Measurements from ENCODE around the gene LRRC25. TPM values are rescaled to one million over a fixed set of nuclear protein-coding genes. Genes with fewer than 3 reads are reported as not detected.

LRRC25 gene
- total and polyA plus RNA-seq, 8 donors = 0.98 to 11.2 (median 2.7) TPM; not detected in 2

DNA sequence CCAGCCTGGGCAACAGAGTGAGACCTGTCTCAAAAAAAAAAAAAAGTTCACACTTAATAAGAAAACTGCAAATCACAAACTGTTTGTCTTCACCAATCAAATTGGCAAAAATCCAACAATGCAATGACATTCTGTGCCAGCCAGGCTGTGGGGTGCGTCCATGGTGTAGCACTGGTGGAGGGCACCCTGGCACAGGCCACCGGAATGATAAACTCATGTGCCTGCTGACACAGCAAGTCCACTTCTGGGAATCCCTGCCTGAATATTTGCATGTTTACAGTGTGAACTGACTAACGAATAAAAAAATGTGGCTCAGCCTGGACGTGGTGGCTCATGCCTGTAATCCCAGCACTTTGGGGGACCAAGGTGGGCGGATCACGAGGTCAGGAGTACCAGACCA is 1.6 kb upstream of the LRRC25 start:
- peak; percentile 56 to 87 for DNase-seq
- intact Hi-C loops (cut with DNase I; ENCODE audit: low total_unique reads) = loop anchor here (10.0 kb wide), 1 partner anchor 54 kb away; the partner anchor contains the start of gene PGPEP1
- H3K27ac ChIP-seq = peak overlapping the region in 4 of 5 donors; percentile 24 to 65 (median 62)
- no peaks in the 10 kb centered on the region for H3K36me3 ChIP-seq
- 13 to 23% (median 17%) methylated on average over 6 of the region's 6 CpGs for WGBS, 5 donors
- H3K4me3 ChIP-seq = no peak overlapping the region
- H3K27me3 ChIP-seq = peaks cover 0 to 25% (median 7%) of the 10 kb centered on the region in 3 donors
- peak; percentile 26 to 92 (median 51) for TF ChIP-seq POLR2AphosphoS5 (IDR thresholded peaks at IDR 0.05)
- TF ChIP-seq, protein P1, sequence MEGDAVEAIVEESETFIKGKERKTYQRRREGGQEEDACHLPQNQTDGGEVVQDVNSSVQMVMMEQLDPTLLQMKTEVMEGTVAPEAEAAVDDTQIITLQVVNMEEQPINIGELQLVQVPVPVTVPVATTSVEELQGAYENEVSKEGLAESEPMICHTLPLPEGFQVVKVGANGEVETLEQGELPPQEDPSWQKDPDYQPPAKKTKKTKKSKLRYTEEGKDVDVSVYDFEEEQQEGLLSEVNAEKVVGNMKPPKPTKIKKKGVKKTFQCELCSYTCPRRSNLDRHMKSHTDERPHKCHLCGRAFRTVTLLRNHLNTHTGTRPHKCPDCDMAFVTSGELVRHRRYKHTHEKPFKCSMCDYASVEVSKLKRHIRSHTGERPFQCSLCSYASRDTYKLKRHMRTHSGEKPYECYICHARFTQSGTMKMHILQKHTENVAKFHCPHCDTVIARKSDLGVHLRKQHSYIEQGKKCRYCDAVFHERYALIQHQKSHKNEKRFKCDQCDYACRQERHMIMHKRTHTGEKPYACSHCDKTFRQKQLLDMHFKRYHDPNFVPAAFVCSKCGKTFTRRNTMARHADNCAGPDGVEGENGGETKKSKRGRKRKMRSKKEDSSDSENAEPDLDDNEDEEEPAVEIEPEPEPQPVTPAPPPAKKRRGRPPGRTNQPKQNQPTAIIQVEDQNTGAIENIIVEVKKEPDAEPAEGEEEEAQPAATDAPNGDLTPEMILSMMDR (IDR thresholded peaks at IDR 0.05) = peak in 1 of 7 experiments; percentile 15
- no peak for TF ChIP-seq POLR2A (IDR thresholded peaks at IDR 0.05)
- TF ChIP-seq EP300 (IDR thresholded peaks at IDR 0.05) = no peak
- no peaks in the 10 kb centered on the region for H3K9me3 ChIP-seq
- peaks cover 11 to 82% (median 37%) of the 10 kb centered on the region in 4 donors for H3K4me1 ChIP-seq

GRCh38 chr19:18396471-18397241 is 766 bp downstream of the LRRC25 start:
- no peak for DNase-seq
- intact Hi-C loops (cut with DNase I; ENCODE audit: low total_unique reads) = loop anchor here (10.0 kb wide), 1 partner anchor 52 kb away; the partner anchor contains the start of gene PGPEP1
- H3K27me3 ChIP-seq = peaks cover 0 to 25% (median 7%) of the 10 kb centered on the region in 3 donors
- 33 to 66% (median 58%) methylated on average over 16 to 37 of the region's 37 CpGs for WGBS, 5 donors
- H3K4me3 ChIP-seq = peak overlapping the region; percentile 12 to 45 (median 35)
- peak overlapping the region in 3 of 5 donors; percentile 8 to 61 (median 60) for H3K27ac ChIP-seq
- H3K9me3 ChIP-seq = no peaks in the 10 kb centered on the region
- peaks cover 18 to 82% (median 50%) of the 10 kb centered on the region in 4 donors for H3K4me1 ChIP-seq
- H3K36me3 ChIP-seq = no peaks in the 10 kb centered on the region
- TF ChIP-seq POLR2A (IDR thresholded peaks at IDR 0.05) = no peak
- TF ChIP-seq POLR2AphosphoS5 (IDR thresholded peaks at IDR 0.05) = no peak
- TF ChIP-seq EP300 (IDR thresholded peaks at IDR 0.05) = no peak
- TF ChIP-seq, protein P1 (IDR thresholded peaks at IDR 0.05) = no peak

GRCh38 chr19:18393836-18394235 is 3.6 kb downstream of the LRRC25 start:
- intact Hi-C loops (cut with DNase I; ENCODE audit: low total_unique reads) = loop anchor here (10.0 kb wide), 1 partner anchor 49 kb away; the partner anchor contains the start of gene PGPEP1
- WGBS, 5 donors = 20 to 54% (median 31%) methylated on average over 7 of the region's 7 CpGs
- peak overlapping the region in 2 of 4 donors; percentile 29 to 45 for H3K4me3 ChIP-seq

GRCh38 chr19:18392926-18393325 is 4.5 kb downstream of the LRRC25 start:
- Histone ChIP-seq H3K4me1 (peaks cover 26 to 59% (median 47%) of the 10 kb centered on the region in 4 donors), H3K4me3 (peak overlapping the region in 2 of 4 donors; percentile 8 to 45), H3K36me3 (peaks cover 0 to 13% (median 0%) of the 10 kb centered on the region in 4 donors), H3K9me3 (no peaks in the 10 kb centered on the region), H3K27me3 (peaks cover 0 to 21% (median 7%) of the 10 kb centered on the region in 3 donors), H3K27ac (peak overlapping the region; percentile 1 to 81 (median 46))
- intact Hi-C loops (cut with DNase I; ENCODE audit: low total_unique reads) = loop anchor here (10.0 kb wide), 1 partner anchor 48 kb away; the partner anchor contains the start of gene PGPEP1
- 53 to 64% (median 58%) methylated on average over 5 of the region's 5 CpGs for WGBS, 5 donors
- no peak for DNase-seq
- TF ChIP-seq, protein P1 (IDR thresholded peaks at IDR 0.05) = no peak
- TF ChIP-seq POLR2A (IDR thresholded peaks at IDR 0.05) (no peak), EP300 (IDR thresholded peaks at IDR 0.05) (no peak), POLR2AphosphoS5 (IDR thresholded peaks at IDR 0.05) (no peak)

More at GRCh38 chr19:18393836-18394235, 3.6 kb downstream of the LRRC25 start:
- Histone ChIP-seq H3K27me3 (peaks cover 0 to 25% (median 7%) of the 10 kb centered on the region in 3 donors), H3K27ac (peak overlapping the region in 4 of 5 donors; percentile 31 to 81 (median 59)), H3K4me1 (peaks cover 19 to 59% (median 44%) of the 10 kb centered on the region in 4 donors), H3K9me3 (no peaks in the 10 kb centered on the region), H3K36me3 (peaks cover 0 to 10% (median 0%) of the 10 kb centered on the region in 4 donors)
- peak in 1 of 2 donors; percentile 76 for DNase-seq
- peak in 1 of 3 donors; percentile 56 for TF ChIP-seq POLR2AphosphoS5 (IDR thresholded peaks at IDR 0.05)
- TF ChIP-seq POLR2A (IDR thresholded peaks at IDR 0.05) = no peak
